Tibial artery (tissue), 4 donors: ENCODE measurements around the gene CENPU.

ENCODE experiments used
- DNase-seq, 2 donors: peaks; one replicate each; pipeline ENCODE4 v3.0.0-alpha.2; 2019
- H3K27ac ChIP-seq, 2 donors: fragments of 200-600 bp; sonication (generic) in 1 of 2; 1 replicate in 1 of 2; 2 replicates in 1 of 2; pipeline ENCODE4 v1.5.1; 2018 to 2019; ENCODE audit warnings: mild to moderate bottlenecking in 1 of 2
- H3K27me3 ChIP-seq, 2 donors: fragments of 200-600 bp; sonication (generic) in 1 of 2; one replicate each; pipeline versions ENCODE4 v1.5.1 to v1.6.0; 2016 to 2019
- H3K36me3 ChIP-seq, 3 donors: fragments of 200-600 bp; sonication (generic) in 2 of 3; one replicate each; pipeline ENCODE4 v1.5.1; 2016 to 2019; ENCODE audit warnings: mild to moderate bottlenecking in 2 of 3
- H3K4me1 ChIP-seq, 4 donors: fragments of 200-600 bp; sonication (generic) in 2 of 4; 1 replicate in 3 of 4; 2 replicates in 1 of 4; pipeline ENCODE4 v1.5.1; 2016 to 2019
- H3K4me3 ChIP-seq, 2 donors: fragments of 200-600 bp; sonication (generic) in 1 of 2; 1 replicate in 1 of 2; 2 replicates in 1 of 2; pipeline ENCODE4 v1.5.1; 2018 to 2019; ENCODE audit warnings: mild to moderate bottlenecking in 2 of 2
- H3K9me3 ChIP-seq, 3 donors: fragments of 200-600 bp; sonication (generic) in 1 of 3; one replicate each; pipeline ENCODE4 v1.5.1; 2016 to 2019
- CTCF ChIP-seq, 2 experiments: fragments of 200-600 bp in 1 of 2; fragments of 450-650 bp in 1 of 2; IDR thresholded peaks; one replicate each; pipeline ENCODE4 v1.5.1; 2017 to 2019; ENCODE audit warnings: antibody characterized with exemption in 2 of 2, mild to moderate bottlenecking in 1 of 2, moderate library complexity in 1 of 2
- intact Hi-C: fragments of 100-400 bp; cut with DNase I; formaldehyde crosslinking; loops from one replicate; pipeline ENCODE4 v1.15.0; 2023; ENCODE audit warnings: low total_unique reads

Gene CENPU

GRCh38 chr4:184760681-184761080, 26.8 kb upstream of the CENPU start:
- H3K4me3 ChIP-seq: no peak overlapping the region
- intact Hi-C loops: no loop called here
- TF ChIP-seq CTCF (IDR thresholded peaks at IDR 0.05): no peak

DNA sequence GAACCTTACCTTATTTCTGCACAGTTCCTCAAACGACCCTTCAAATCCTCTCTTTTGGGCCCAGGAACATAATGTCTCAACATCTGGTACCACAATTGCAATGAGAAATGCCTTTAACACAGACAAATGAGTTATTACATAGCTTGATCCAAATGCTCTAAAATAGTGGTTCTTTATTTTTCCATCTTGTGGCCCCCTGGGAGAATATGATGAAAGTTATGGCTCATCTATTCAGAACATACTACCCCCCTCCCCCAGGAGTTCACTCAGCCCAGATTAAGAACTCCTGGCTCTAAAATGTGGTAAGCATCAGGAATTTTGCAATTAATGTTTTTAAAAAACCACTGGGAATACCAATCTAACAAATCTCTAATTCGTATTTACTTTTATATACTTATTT, 23.9 kb upstream of the CENPU start:
- Histone ChIP-seq H3K27ac (peak overlapping the region in 1 of 2 donors; percentile 12), H3K4me1 (peaks cover 0 to 14% (median 0%) of the 10 kb centered on the region in 4 donors), H3K9me3 (no peaks in the 10 kb centered on the region), H3K4me3 (no peak overlapping the region), H3K27me3 (no peaks in the 10 kb centered on the region), H3K36me3 (peaks cover 39 to 69% (median 43%) of the 10 kb centered on the region in 3 donors)
- intact Hi-C loops: loop anchor here (10.0 kb wide), 1 partner anchor 217 kb away; no protein-coding TSS in a partner anchor
- DNase-seq: peak in 1 of 2 donors; percentile 45
- TF ChIP-seq CTCF (IDR thresholded peaks at IDR 0.05): no peak

More at GRCh38 chr4:184760681-184761080, 26.8 kb upstream of the CENPU start:
- DNase-seq: peak in 1 of 2 donors; percentile 29
- H3K36me3 ChIP-seq: peaks cover 55 to 78% (median 67%) of the 10 kb centered on the region in 3 donors
- H3K4me1 ChIP-seq: peaks cover 0 to 14% (median 0%) of the 10 kb centered on the region in 4 donors
- no peaks in the 10 kb centered on the region for H3K27me3 ChIP-seq
- H3K9me3 ChIP-seq: no peaks in the 10 kb centered on the region
- no peak overlapping the region for H3K27ac ChIP-seq

- H3K4me3 ChIP-seq: no peak overlapping the region
- H3K27ac ChIP-seq: no peak overlapping the region
- no peak for TF ChIP-seq CTCF (IDR thresholded peaks at IDR 0.05)
- H3K4me1 ChIP-seq: peaks cover 0 to 14% (median 0%) of the 10 kb centered on the region in 4 donors
- peak in 1 of 2 donors; percentile 54 for DNase-seq
- intact Hi-C loops: loop anchor here (10.0 kb wide), 1 partner anchor 218 kb away; no protein-coding TSS in a partner anchor
- H3K9me3 ChIP-seq: no peaks in the 10 kb centered on the region
- peaks cover 25 to 54% (median 29%) of the 10 kb centered on the region in 3 donors for H3K36me3 ChIP-seq
- H3K27me3 ChIP-seq: no peaks in the 10 kb centered on the region
These were observed 22.5 kb upstream of the CENPU start for GRCh38 chr4:184756399-184756798.

GRCh38 chr4:184755278-184755677, 21.4 kb upstream of the CENPU start:
- no peaks in the 10 kb centered on the region for H3K27me3 ChIP-seq
- DNase-seq: no peak
- H3K9me3 ChIP-seq: no peaks in the 10 kb centered on the region
- peaks cover 15 to 43% (median 18%) of the 10 kb centered on the region in 3 donors for H3K36me3 ChIP-seq
- TF ChIP-seq CTCF (IDR thresholded peaks at IDR 0.05): no peak
- H3K27ac ChIP-seq: no peak overlapping the region
- intact Hi-C loops: loop anchor here (10.0 kb wide), 1 partner anchor 220 kb away; no protein-coding TSS in a partner anchor
- peaks cover 0 to 14% (median 0%) of the 10 kb centered on the region in 4 donors for H3K4me1 ChIP-seq
- no peak overlapping the region for H3K4me3 ChIP-seq

- no peak for TF ChIP-seq CTCF (IDR thresholded peaks at IDR 0.05)
- no peaks in the 10 kb centered on the region for H3K27me3 ChIP-seq
- peaks cover 0 to 18% (median 7%) of the 10 kb centered on the region in 4 donors for H3K4me1 ChIP-seq
- no peak overlapping the region for H3K27ac ChIP-seq
- peaks cover 9 to 37% (median 10%) of the 10 kb centered on the region in 3 donors for H3K36me3 ChIP-seq
- intact Hi-C loops: loop anchor here (5.0 to 10.0 kb wide), 2 partner anchors 75 to 222 kb away; partner anchors contain the start of gene ACSL1
- no peak for DNase-seq
- H3K4me3 ChIP-seq: no peak overlapping the region
- H3K9me3 ChIP-seq: no peaks in the 10 kb centered on the region
These were observed 18.8 kb upstream of the CENPU start for GRCh38 chr4:184752496-184753275.
